ENCODE data around the gene MRPS15.

DNA sequence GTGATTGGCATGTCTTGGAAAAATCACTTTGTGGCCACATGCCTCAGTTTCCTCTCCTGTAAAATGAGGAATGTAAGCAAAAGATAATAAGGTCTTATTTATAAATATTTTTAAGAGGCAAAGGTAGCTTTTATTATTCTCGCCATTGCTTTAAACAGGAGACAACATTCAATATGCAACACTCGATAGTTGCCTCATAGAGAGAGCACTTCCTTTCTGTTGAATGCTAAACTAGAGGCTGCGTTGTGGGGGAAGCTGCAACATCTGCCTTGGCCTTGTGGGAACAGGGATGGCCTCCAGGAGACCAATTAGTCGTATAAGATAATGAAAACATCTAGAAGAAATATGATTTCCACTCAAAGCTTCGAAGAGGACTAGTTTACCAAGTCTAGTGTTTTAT lies 17.4 kb downstream of the MRPS15 start:
- TF ChIP-seq, protein P1, sequence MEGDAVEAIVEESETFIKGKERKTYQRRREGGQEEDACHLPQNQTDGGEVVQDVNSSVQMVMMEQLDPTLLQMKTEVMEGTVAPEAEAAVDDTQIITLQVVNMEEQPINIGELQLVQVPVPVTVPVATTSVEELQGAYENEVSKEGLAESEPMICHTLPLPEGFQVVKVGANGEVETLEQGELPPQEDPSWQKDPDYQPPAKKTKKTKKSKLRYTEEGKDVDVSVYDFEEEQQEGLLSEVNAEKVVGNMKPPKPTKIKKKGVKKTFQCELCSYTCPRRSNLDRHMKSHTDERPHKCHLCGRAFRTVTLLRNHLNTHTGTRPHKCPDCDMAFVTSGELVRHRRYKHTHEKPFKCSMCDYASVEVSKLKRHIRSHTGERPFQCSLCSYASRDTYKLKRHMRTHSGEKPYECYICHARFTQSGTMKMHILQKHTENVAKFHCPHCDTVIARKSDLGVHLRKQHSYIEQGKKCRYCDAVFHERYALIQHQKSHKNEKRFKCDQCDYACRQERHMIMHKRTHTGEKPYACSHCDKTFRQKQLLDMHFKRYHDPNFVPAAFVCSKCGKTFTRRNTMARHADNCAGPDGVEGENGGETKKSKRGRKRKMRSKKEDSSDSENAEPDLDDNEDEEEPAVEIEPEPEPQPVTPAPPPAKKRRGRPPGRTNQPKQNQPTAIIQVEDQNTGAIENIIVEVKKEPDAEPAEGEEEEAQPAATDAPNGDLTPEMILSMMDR (IDR thresholded peaks at IDR 0.05) = no peak
- no peak for TF ChIP-seq POLR2A (IDR thresholded peaks at IDR 0.05)
- no peak for TF ChIP-seq EP300 (IDR thresholded peaks at IDR 0.05)
- TF ChIP-seq POLR2AphosphoS5 (IDR thresholded peaks at IDR 0.05) = no peak
